H1 (cell line): ENCODE data around the gene HNRNPAB. TPM values are rescaled to one million over a fixed set of nuclear protein-coding genes. Genes with fewer than 3 reads are reported as not detected.
A peak's percentile ranks its signal among the peaks of the same experiment; 100 is the strongest.

ENCODE experiments used
- CTCF ChIA-PET: fragments of 300-600 bp; sonication (Branson Sonifier 250); formaldehyde crosslinking; loops from one replicate; lab custom pipeline; 2021; ENCODE audit not compliant: partially characterized antibody; lab: Charles Lee
- POLR2A ChIA-PET: fragments of 300-600 bp; sonication (Branson Sonifier 250); formaldehyde crosslinking; loops from one replicate; lab custom pipeline; 2021; ENCODE audit warnings: inconsistent platforms; ENCODE audit not compliant: partially characterized antibody; lab: Charles Lee
- DNase-seq, 2 experiments: peaks; one replicate each; pipeline versions ENCODE4 v3.0.0 to v3.0.0-alpha.2; 2010 to 2022; ENCODE audit warnings: low spot score in 2 of 2, low read depth in 1 of 2, mixed read lengths in 1 of 2
- FAIRE-seq: peaks from 2 replicates; lab custom pipeline; 2011; peaks lifted over from hg19 to GRCh38; lab: Jason Lieb, UNC
- H2AFZ ChIP-seq: 2 replicates; pipeline ENCODE4 v1.8.1; 2012; ENCODE audit warnings: low read length, inconsistent platforms
- H2AK5ac ChIP-seq: 2 replicates; pipeline ENCODE4 v1.6.1; 2013; ENCODE audit warnings: low read depth, low read length
- H2BK120ac ChIP-seq: replicated peaks from 2 replicates; pipeline ENCODE3; 2013; ENCODE audit warnings: low read depth, low read length, inconsistent platforms
- H2BK12ac ChIP-seq: 2 replicates; pipeline ENCODE4 v1.6.1; 2013; ENCODE audit warnings: low read depth, low read length
- H2BK15ac ChIP-seq: 2 replicates; pipeline ENCODE4 v1.6.1; 2013; ENCODE audit warnings: low read length
- H2BK20ac ChIP-seq: 2 replicates; pipeline ENCODE4 v1.6.1; 2013; ENCODE audit warnings: low read length
- H2BK5ac ChIP-seq: 2 replicates; pipeline ENCODE4 v1.6.1; 2013; ENCODE audit warnings: low read depth, low read length
- H3K14ac ChIP-seq: 2 replicates; pipeline ENCODE4 v1.6.1; 2013; ENCODE audit warnings: inconsistent platforms; ENCODE audit not compliant: insufficient read length
- H3K18ac ChIP-seq: 2 replicates; pipeline ENCODE4 v1.6.1; 2013; ENCODE audit warnings: low read length; ENCODE audit errors: extremely low read depth
- H3K23ac ChIP-seq: 2 replicates; pipeline ENCODE4 v1.6.1; 2013; ENCODE audit warnings: inconsistent platforms; ENCODE audit not compliant: insufficient read length
- H3K23me2 ChIP-seq: 2 replicates; pipeline ENCODE4 v1.6.1; 2013; ENCODE audit warnings: low read depth, low read length
- H3K27ac ChIP-seq: 2 replicates; pipeline ENCODE4 v1.6.1; 2011; ENCODE audit warnings: low read depth, low read length, inconsistent platforms
- H3K27me3 ChIP-seq, 4 experiments: replicated peaks in 1 of 4; 1 replicate in 1 of 4; 2 replicates in 3 of 4; pipeline versions ENCODE4 v1.6.1 to v1.8.1; 2011 to 2013; ENCODE audit warnings: low read length in 3 of 4, mild to moderate bottlenecking in 3 of 4, inconsistent platforms in 2 of 4, mixed read lengths in 2 of 4, moderate library complexity in 1 of 4; ENCODE audit not compliant: control insufficient read depth in 3 of 4, insufficient read depth in 3 of 4; ENCODE audit errors: extremely low read depth in 1 of 4
- H3K36me3 ChIP-seq, 4 experiments: 2 replicates each; pipeline versions ENCODE4 v1.6.1 to v1.8.1; 2011 to 2013; ENCODE audit warnings: mild to moderate bottlenecking in 4 of 4, low read length in 3 of 4, moderate library complexity in 2 of 4, control low read depth in 1 of 4, inconsistent platforms in 1 of 4; ENCODE audit not compliant: insufficient read depth in 4 of 4, control insufficient read depth in 2 of 4
- H3K4ac ChIP-seq: replicated peaks from 2 replicates; pipeline ENCODE3; 2013; ENCODE audit warnings: low read length, low read depth, mixed read lengths, inconsistent platforms; ENCODE audit not compliant: insufficient read length
- H3K4me1 ChIP-seq, 4 experiments: replicated peaks in 1 of 4; 1 replicate in 1 of 4; 2 replicates in 3 of 4; pipeline versions ENCODE4 v1.6.1 to v1.8.1; 2011 to 2013; ENCODE audit warnings: low read length in 3 of 4, inconsistent platforms in 2 of 4, mixed read lengths in 1 of 4; ENCODE audit not compliant: insufficient read depth in 4 of 4, control insufficient read depth in 3 of 4
- H3K4me2 ChIP-seq, 2 experiments: 2 replicates each; pipeline versions ENCODE4 v1.6.1 to v1.8.1; 2011 to 2013; ENCODE audit warnings: low read depth in 2 of 2, low read length in 2 of 2, control low read depth in 1 of 2, inconsistent platforms in 1 of 2, mild to moderate bottlenecking in 1 of 2; ENCODE audit not compliant: insufficient read depth in 1 of 2
- H3K4me3 ChIP-seq, 4 experiments: fragments of 200-600, 300-600 bp in 1 of 4; sonication (generic), shearing (Covaris generic), sonication (Bioruptor Twin) in 1 of 4; 2 replicates each; pipeline versions ENCODE4 v1.5.1 to v1.8.1; 2011 to 2016; ENCODE audit warnings: low read length in 4 of 4, low read depth in 3 of 4, control low read depth in 2 of 4, inconsistent platforms in 2 of 4, mild to moderate bottlenecking in 2 of 4, mixed read lengths in 1 of 4, moderate library complexity in 1 of 4; ENCODE audit not compliant: insufficient read depth in 2 of 4; ENCODE audit errors: extremely low read depth in 1 of 4
- H3K56ac ChIP-seq: replicated peaks from 2 replicates; pipeline ENCODE3; 2013; ENCODE audit warnings: low read depth, mild to moderate bottlenecking, mixed read lengths, low read length, inconsistent platforms; ENCODE audit not compliant: insufficient read length
- H3K79me1 ChIP-seq: 2 replicates; pipeline ENCODE4 v1.6.1; 2013; ENCODE audit warnings: low read depth, low read length, control low read depth
- H3K79me2 ChIP-seq, 2 experiments: 2 replicates each; pipeline versions ENCODE4 v1.6.1 to v1.8.1; 2012 to 2013; ENCODE audit warnings: low read length in 2 of 2, mild to moderate bottlenecking in 2 of 2, inconsistent platforms in 1 of 2; ENCODE audit not compliant: insufficient read depth in 2 of 2, control insufficient read depth in 1 of 2
- H3K9ac ChIP-seq, 4 experiments: replicated peaks in 1 of 4; 1 replicate in 1 of 4; 2 replicates in 3 of 4; pipeline versions ENCODE4 v1.6.1 to v1.8.1; 2011 to 2013; ENCODE audit warnings: low read depth in 3 of 4, low read length in 3 of 4, control low read depth in 2 of 4, mild to moderate bottlenecking in 2 of 4, moderate library complexity in 2 of 4, inconsistent platforms in 1 of 4; ENCODE audit errors: extremely low read depth in 1 of 4
- H3K9me3 ChIP-seq, 2 experiments: 2 replicates each; pipeline versions ENCODE4 v1.6.1 to v1.8.1; 2012 to 2013; ENCODE audit warnings: mild to moderate bottlenecking in 2 of 2, moderate library complexity in 2 of 2, control low read depth in 1 of 2, inconsistent platforms in 1 of 2, low read depth in 1 of 2, low read length in 1 of 2, mixed read lengths in 1 of 2; ENCODE audit not compliant: insufficient read depth in 2 of 2
- H4K20me1 ChIP-seq, 2 experiments: replicated peaks in 1 of 2; 2 replicates each; pipeline versions ENCODE3 to v1.8.1; 2011 to 2013; ENCODE audit warnings: inconsistent platforms in 2 of 2, low read length in 2 of 2, mild to moderate bottlenecking in 1 of 2; ENCODE audit not compliant: insufficient read depth in 2 of 2, control insufficient read depth in 1 of 2
- H4K5ac ChIP-seq: 2 replicates; pipeline ENCODE4 v1.6.1; 2013; ENCODE audit warnings: low read length, low read depth, mixed read lengths, inconsistent platforms; ENCODE audit not compliant: insufficient read length
- H4K8ac ChIP-seq: 2 replicates; pipeline ENCODE4 v1.8.0; 2013; ENCODE audit warnings: mild to moderate bottlenecking, moderate library complexity, low read length, inconsistent platforms; ENCODE audit not compliant: insufficient read depth; ENCODE audit errors: extremely low read depth
- H4K91ac ChIP-seq: replicated peaks from 2 replicates; pipeline ENCODE3; 2013; ENCODE audit warnings: low read length, mixed read lengths, inconsistent platforms; ENCODE audit not compliant: insufficient read length
- ASH2L ChIP-seq: fragments of 200-600, 300-600 bp; sonication (generic); IDR thresholded peaks from one replicate; pipeline ENCODE4 v1.7.1; 2017; ENCODE audit warnings: low read length
- BACH1 ChIP-seq: IDR thresholded peaks from 2 replicates; pipeline ENCODE4 v1.6.1; 2012; ENCODE audit warnings: low read length, improper control_type of control experiment
- CEBPB ChIP-seq: IDR thresholded peaks from 2 replicates; pipeline ENCODE4 v1.6.1; 2012; ENCODE audit warnings: low read depth, low read length
- HDAC6 ChIP-seq: IDR thresholded peaks from one replicate; pipeline ENCODE4 v1.7.1; 2012; ENCODE audit warnings: low read depth, mild to moderate bottlenecking, inconsistent platforms, low read length, moderate library complexity
- KDM1A ChIP-seq: fragments of 200-600, 300-600 bp; sonication (generic); IDR thresholded peaks from 2 replicates; pipeline ENCODE4 v1.7.1; 2016; ENCODE audit warnings: mild to moderate bottlenecking, low read length, borderline replicate concordance
- RAD21 ChIP-seq, 2 experiments: IDR thresholded peaks in 1 of 2; conservative IDR thresholded peaks in 1 of 2; 2 replicates each; pipeline ENCODE4 v1.6.1; 2011; ENCODE audit warnings: low read depth in 2 of 2, low read length in 2 of 2, improper control_type of control experiment in 1 of 2, inconsistent platforms in 1 of 2, mild to moderate bottlenecking in 1 of 2, moderate library complexity in 1 of 2
- SIN3A ChIP-seq, 2 experiments: IDR thresholded peaks in 1 of 2; conservative IDR thresholded peaks in 1 of 2; 2 replicates each; pipeline ENCODE4 v1.6.1; 2011 to 2012; ENCODE audit warnings: low read length in 2 of 2, improper control_type of control experiment in 1 of 2, low read depth in 1 of 2, mild to moderate bottlenecking in 1 of 2
- SP2 ChIP-seq: IDR thresholded peaks from 2 replicates; pipeline ENCODE4 v1.6.1; 2012; ENCODE audit warnings: mild to moderate bottlenecking, low read length, inconsistent platforms
- TAF1 ChIP-seq: IDR thresholded peaks from 2 replicates; pipeline ENCODE4 v1.6.1; 2011; ENCODE audit warnings: mild to moderate bottlenecking, low read depth, low read length
- TEAD4 ChIP-seq: IDR thresholded peaks from 2 replicates; pipeline ENCODE4 v1.6.1; 2012; ENCODE audit warnings: low read depth, low read length, inconsistent platforms, mixed read lengths
- WGBS, 2 experiments: shearing (Covaris generic) in 1 of 2; methylation state at CpG; one replicate each; pipeline versions ENCODE4 v1.1.6 to v1.1.7; 2013 to 2015; ENCODE audit warnings: low lambda C conversion rate in 2 of 2, mixed read lengths in 2 of 2, inconsistent platforms in 1 of 2, low coverage in 1 of 2, missing lambda C conversion rate in 1 of 2; ENCODE audit not compliant: insufficient replicate concordance in 2 of 2, insufficient coverage in 1 of 2, insufficient read length in 1 of 2; ENCODE audit errors: extremely low coverage in 1 of 2, missing lambda C conversion rate in 1 of 2; 5-methylcytosine and 5-hydroxymethylcytosine counted together
- polyA plus RNA-seq, 7 experiments: library from polyadenylated mRNA; depleted of rRNA in 3 of 7; stranded (reverse) in 5 of 7; unstranded in 2 of 7; fragments of >200 nt in 5 of 7; fragments of 200-250 nt in 2 of 7; gene quantifications; 1 replicate in 5 of 7; 2 replicates in 1 of 7; 4 replicates in 1 of 7; pipeline versions ENCODE4 v1.2.1 to v1.2.3, GENCODE V29; 2011 to 2013; ENCODE audit warnings: missing spikeins in 2 of 7, mixed read lengths in 2 of 7
- total RNA-seq: library from RNA; stranded (reverse); fragmentation: NEBNext Ultra II Directional; extraction: Animal tissue kit (Norgen Biotek cat#: 25700); gene quantifications from 2 replicates; pipeline ENCODE4 v1.2.1, GENCODE V29; 2021

HNRNPAB gene
- total and polyA plus RNA-seq, 2 of the 8 experiments (the other 6 are each of a cell fraction or from before 2014, with no cell fraction given), result 373 to 563 TPM

DNA sequence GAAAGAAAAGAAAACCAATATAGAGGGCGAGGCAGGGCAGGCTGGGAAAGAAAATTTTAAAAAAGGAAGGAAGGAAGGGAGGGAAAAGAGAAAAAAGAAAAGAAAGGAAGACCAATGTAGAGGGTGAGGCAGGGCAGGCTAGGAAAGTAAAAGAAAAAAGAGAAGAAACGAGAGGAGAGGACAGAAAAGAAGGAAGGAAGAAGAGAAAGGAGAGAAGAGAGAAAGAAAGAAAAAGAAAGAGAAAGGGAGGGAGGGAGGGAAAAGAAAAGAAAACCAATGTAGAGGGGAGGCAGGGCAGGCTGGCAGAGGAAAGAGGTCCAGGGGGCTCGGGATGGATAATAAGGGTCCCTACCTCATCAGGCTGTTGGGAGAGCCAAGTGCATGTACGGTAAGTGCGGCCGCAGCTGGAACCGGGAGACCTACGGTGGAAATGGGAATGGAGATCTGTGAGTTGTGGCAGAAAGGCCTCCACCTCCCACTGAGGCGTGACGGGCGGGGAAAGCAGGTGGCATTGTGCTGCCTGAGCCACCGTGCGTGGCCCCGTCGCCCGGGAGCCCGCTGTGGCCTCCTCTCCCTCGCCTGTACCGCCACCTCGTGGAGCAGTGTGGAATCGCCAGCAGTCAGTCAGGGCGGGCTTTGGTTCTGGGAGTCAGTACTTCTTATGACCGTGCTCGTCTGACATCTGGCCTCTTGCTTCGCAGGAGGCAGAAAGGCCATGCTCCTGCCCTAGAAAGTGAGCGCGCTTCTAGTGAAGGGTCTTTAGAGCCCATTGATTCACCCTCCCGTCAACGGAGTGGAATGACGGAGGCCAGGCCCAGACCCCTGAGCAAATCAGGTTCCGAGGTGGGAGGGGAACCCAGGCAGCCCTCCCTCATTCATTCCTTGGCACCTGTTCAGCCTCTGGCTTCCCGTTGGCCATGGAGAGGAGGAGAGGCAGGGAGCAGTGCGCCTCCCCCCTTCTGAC lies 40.3 kb upstream of the HNRNPAB start:
- Histone ChIP-seq H3K9ac (no peak overlapping the region), H3K9me3 (no peaks in the 10 kb centered on the region), H3K56ac (no peak overlapping the region), H3K36me3 (no peaks in the 10 kb centered on the region), H3K18ac (peak overlapping the region; percentile 68; the same call in 1 of the 2 replicates), H3K14ac (no peak overlapping the region), H3K79me1 (no peaks in the 10 kb centered on the region), H3K23ac (no peak overlapping the region), H3K27me3 (peaks cover 0 to 4% (median 2%) of the 10 kb centered on the region in 4 experiments; a peak in 1 of 7 replicates), H2BK20ac (no peak overlapping the region), H2BK15ac (peak overlapping the region; percentile 83), H2BK12ac (peak overlapping the region; percentile 77; the same call in 1 of the 2 replicates), H2AFZ (peak overlapping the region; percentile 83), H3K4me3 (peak overlapping the region in 3 of 4 experiments; percentile 37 to 49 (median 48); a peak in 6 of 8 replicates), H4K20me1 (no peaks in the 10 kb centered on the region), H3K23me2 (no peaks in the 10 kb centered on the region; the same call in 1 of the 2 replicates), H3K79me2 (no peaks in the 10 kb centered on the region), H4K8ac (peak overlapping the region; percentile 39; the same call in 1 of the 2 replicates), H3K27ac (no peak overlapping the region), H4K5ac (no peak overlapping the region), H2AK5ac (no peak overlapping the region), H3K4me2 (peak overlapping the region; percentile 8 to 90), H3K4ac (no peak overlapping the region), H2BK120ac (no peak overlapping the region), H3K4me1 (peaks cover 0 to 6% (median 3%) of the 10 kb centered on the region in 4 experiments; a peak in 3 of 7 replicates), H2BK5ac (peak overlapping the region; percentile 71), H4K91ac (peak overlapping the region; percentile 74)
- ChIA-PET POLR2A (interaction anchor here (1.3 to 2.0 kb wide), 2 partner anchors 11 to 46 kb away, joined by 3 to 16 read pairs; partner anchors contain the start of gene NHP2), CTCF (interaction anchor here (1.2 to 24.6 kb wide), 8 partner anchors 10 to 96 kb away, joined by 3 to 515 read pairs (median 5); partner anchors contain the start of gene NHP2)
- DNase-seq (peak in 1 of 2 experiments; percentile 100), FAIRE-seq (peak; percentile 89)
- 9% methylated on average over 31 of the region's 33 CpGs; no CpG with 5 or more reads in 1 of the 2 experiments for WGBS, 2 experiments
- TF ChIP-seq SIN3A (conservative IDR thresholded peaks at IDR 0.05 in 1 of 2, IDR thresholded peaks at IDR 0.05 in 1 of 2; ENCODE audit: low read depth in 1 of 2, low read length in 2 of 2) (peak in 1 of 2 experiments; percentile 81; a peak in 2 of 4 replicates), ASH2L (peak; percentile 41), TAF1 (0 out of 2 replicates have a peak, but pooled peaks have one; percentile 38), TEAD4 (no peak), KDM1A (no peak), BACH1 (peak; percentile 55), CEBPB (no peak), RAD21 (IDR thresholded peaks at IDR 0.05 in 1 of 2, conservative IDR thresholded peaks at IDR 0.05 in 1 of 2; ENCODE audit: low read depth in 2 of 2, low read length in 2 of 2) (peak; percentile 96 to 98), SP2 (no peak), HDAC6 (no peak)
